ENCODE measurements around the gene ABHD1.

- TF ChIP-seq CTCF (IDR thresholded peaks at IDR 0.05; ENCODE audit: poor library complexity, severe bottlenecking) (no peak), REST (IDR thresholded peaks at IDR 0.05; ENCODE audit: borderline replicate concordance) (no peak), RAD21 (conservative IDR thresholded peaks at IDR 0.05) (no peak), POLR2AphosphoS5 (IDR thresholded peaks at IDR 0.05) (no peak), EP300 (conservative IDR thresholded peaks at IDR 0.05; ENCODE audit: poor library complexity, severe bottlenecking) (no peak)
Observed at GRCh38 chr2:27135478-27135955, 11.9 kb downstream of the ABHD1 start.

All from neural cell (in vitro differentiated cells).